Astrocyte of the cerebellum (primary cell): ENCODE results near the gene ITM2C.

ENCODE experiments used
- DNase-seq: peaks from one replicate; pipeline ENCODE4 v3.0.0-alpha.2; 2011; ENCODE audit warnings: low read depth
- H3K4me3 ChIP-seq: 2 replicates; pipeline ENCODE4 v1.5.1; 2011; ENCODE audit warnings: mild to moderate bottlenecking, low read depth, low read length, moderate library complexity
- CTCF ChIP-seq: IDR thresholded peaks from 2 replicates; pipeline ENCODE4 v1.5.1; 2012; ENCODE audit warnings: low read length, low read depth, moderate library complexity, mild to moderate bottlenecking; ENCODE audit errors: missing control alignments
- in situ Hi-C: cut with HindIII; loops from 2 replicates; pipeline ENCODE4 v1.10.0; 2017; ENCODE audit warnings: low sequenced_read_pairs

The ITM2C gene

GRCh38 chr2:230888824-230889400 is 24.2 kb downstream of the ITM2C start:
- TF ChIP-seq CTCF: no peak
- in situ Hi-C loops: no loop called here
- DNase-seq: no peak
- H3K4me3 ChIP-seq: no peak overlapping the region

GRCh38 chr2:230889911-230890601 is 25.3 kb downstream of the ITM2C start:
- no peak for DNase-seq
- in situ Hi-C loops: no loop called here
- no peak for TF ChIP-seq CTCF
- no peak overlapping the region for H3K4me3 ChIP-seq

GRCh38 chr2:230890646-230891045 is 25.9 kb downstream of the ITM2C start:
- no peak for TF ChIP-seq CTCF
- H3K4me3 ChIP-seq: no peak overlapping the region
- in situ Hi-C loops: no loop called here
- DNase-seq: no peak

GRCh38 chr2:230891064-230891463 is 26.3 kb downstream of the ITM2C start:
- in situ Hi-C loops: no loop called here
- no peak for DNase-seq
- no peak overlapping the region for H3K4me3 ChIP-seq
- no peak for TF ChIP-seq CTCF

- in situ Hi-C loops: no loop called here
- TF ChIP-seq CTCF: no peak
- DNase-seq: no peak
- no peak overlapping the region for H3K4me3 ChIP-seq
These were observed 26.8 kb downstream of the ITM2C start for GRCh38 chr2:230891509-230891908.

GRCh38 chr2:230893338-230893737 is 28.6 kb downstream of the ITM2C start:
- no peak overlapping the region for H3K4me3 ChIP-seq
- in situ Hi-C loops: no loop called here
- no peak for DNase-seq
- TF ChIP-seq CTCF: no peak
